Gastroesophageal sphincter (tissue), 4 donors: Measurements from ENCODE around the gene ABCC9. TPM values are rescaled to one million over a fixed set of nuclear protein-coding genes. Genes with fewer than 3 reads are reported as not detected.

ENCODE experiments used
- ATAC-seq: fragments of 150-250 bp; one replicate; pipeline ENCODE4 v1.9.1; 2016; ENCODE audit warnings: mild to moderate bottlenecking, moderate library complexity
- H3K27ac ChIP-seq, 4 donors: fragments of 200-600 bp; sonication (generic) in 3 of 4; 1 replicate in 3 of 4; 2 replicates in 1 of 4; pipeline ENCODE4 v1.5.1; 2016 to 2019
- H3K27me3 ChIP-seq: fragments of 200-600 bp; sonication (generic); one replicate; pipeline ENCODE4 v1.5.1; 2019
- H3K36me3 ChIP-seq, 2 donors: fragments of 200-600 bp; sonication (generic); one replicate each; pipeline ENCODE4 v1.5.1; 2019; ENCODE audit warnings: control low read depth in 1 of 2
- H3K4me1 ChIP-seq, 3 donors: fragments of 200-600 bp; sonication (generic); 1 replicate in 2 of 3; 2 replicates in 1 of 3; pipeline ENCODE4 v1.5.1; 2016 to 2019; ENCODE audit warnings: control low read depth in 2 of 3
- H3K4me3 ChIP-seq, 2 donors: fragments of 200-600 bp; sonication (generic); one replicate each; pipeline ENCODE4 v1.5.1; 2019; ENCODE audit warnings: mild to moderate bottlenecking in 1 of 2, moderate library complexity in 1 of 2
- H3K9me3 ChIP-seq, 3 donors: fragments of 200-600 bp; sonication (generic); one replicate each; pipeline ENCODE4 v1.5.1; 2017 to 2019; ENCODE audit warnings: control low read depth in 2 of 3
- CTCF ChIP-seq, 4 experiments: fragments of 200-600 bp in 2 of 4; fragments of 450-650 bp in 2 of 4; sonication (generic) in 1 of 4; IDR thresholded peaks; one replicate each; pipeline ENCODE4 v1.5.1; 2017 to 2019; ENCODE audit warnings: antibody characterized with exemption in 4 of 4, mild to moderate bottlenecking in 2 of 4, moderate library complexity in 2 of 4
- EP300 ChIP-seq: sonication (generic); formaldehyde crosslinking; IDR thresholded peaks from one replicate; pipeline ENCODE4 v1.6.1; 2017; ENCODE audit warnings: antibody characterized with exemption, mild to moderate bottlenecking
- POLR2A ChIP-seq, 2 donors: fragments of 450-650 bp; IDR thresholded peaks; one replicate each; pipeline ENCODE4 v1.6.1; 2017; ENCODE audit warnings: antibody characterized with exemption in 2 of 2, mild to moderate bottlenecking in 2 of 2, moderate library complexity in 1 of 2
- POLR2AphosphoS5 ChIP-seq: sonication (generic); formaldehyde crosslinking; IDR thresholded peaks from one replicate; pipeline ENCODE4 v1.6.1; 2017; ENCODE audit warnings: antibody characterized with exemption
- WGBS, 2 donors: methylation state at CpG; one replicate each; pipeline ENCODE4 v1.1.5; 2018; ENCODE audit warnings: low coverage in 1 of 2; 5-methylcytosine and 5-hydroxymethylcytosine counted together
- total RNA-seq, 4 donors: library from RNA; depleted of rRNA; stranded (reverse); fragments of >200 nt; gene quantifications; one replicate each; pipeline ENCODE4 v1.1.0, GENCODE V29; 2016

ABCC9 gene
- total RNA-seq, 4 donors from 2014 or later: 61.8 to 105 (median 73.7) TPM

GRCh38 chr12:21985155-21985554 is 43.9 kb upstream of the ABCC9 start:
- Histone ChIP-seq H3K4me1 (no peaks in the 10 kb centered on the region), H3K4me3 (no peak overlapping the region), H3K27ac (no peak overlapping the region), H3K9me3 (no peaks in the 10 kb centered on the region), H3K36me3 (no peaks in the 10 kb centered on the region), H3K27me3 (no peaks in the 10 kb centered on the region)
- WGBS, 2 donors: 45% methylated on average over 2 of the region's 2 CpGs
- ATAC-seq: no peak
- no peak for TF ChIP-seq EP300
- TF ChIP-seq POLR2AphosphoS5: no peak
- no peak for TF ChIP-seq CTCF (IDR thresholded peaks at IDR 0.05)
- no peak for TF ChIP-seq POLR2A (IDR thresholded peaks at IDR 0.05)

GRCh38 chr12:21984375-21984774 is 43.1 kb upstream of the ABCC9 start:
- no peak overlapping the region for H3K27ac ChIP-seq
- no peaks in the 10 kb centered on the region for H3K4me1 ChIP-seq
- no peak overlapping the region for H3K4me3 ChIP-seq
- TF ChIP-seq EP300: no peak
- no peak for TF ChIP-seq POLR2A (IDR thresholded peaks at IDR 0.05)
- no peak for TF ChIP-seq CTCF (IDR thresholded peaks at IDR 0.05)
- TF ChIP-seq POLR2AphosphoS5: no peak
- no peak for ATAC-seq
- no peaks in the 10 kb centered on the region for H3K9me3 ChIP-seq
- H3K27me3 ChIP-seq: no peaks in the 10 kb centered on the region
- H3K36me3 ChIP-seq: no peaks in the 10 kb centered on the region

DNA sequence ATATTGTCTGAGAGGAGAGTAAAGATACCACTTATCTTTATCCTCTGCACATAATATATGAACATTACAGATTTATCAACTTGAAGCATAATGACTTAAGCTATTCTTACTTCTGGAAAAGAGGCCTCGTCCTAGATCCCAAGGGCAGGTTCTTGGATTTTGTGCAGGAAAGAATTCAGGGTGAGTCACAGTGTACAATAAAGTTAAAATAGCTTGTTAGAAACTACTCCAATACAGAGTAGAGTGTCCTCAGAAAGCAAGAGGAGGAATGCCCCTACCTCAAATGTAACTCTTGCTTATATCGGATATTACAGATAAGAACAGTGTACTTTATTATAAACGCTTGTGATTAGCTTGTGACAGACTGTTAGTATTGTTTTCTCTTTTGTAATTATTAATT is 41.9 kb upstream of the ABCC9 start:
- Histone ChIP-seq H3K4me1 (no peaks in the 10 kb centered on the region), H3K36me3 (no peaks in the 10 kb centered on the region), H3K9me3 (no peaks in the 10 kb centered on the region), H3K27ac (no peak overlapping the region), H3K4me3 (no peak overlapping the region), H3K27me3 (no peaks in the 10 kb centered on the region)
- WGBS, 2 donors: 37 to 43% methylated on average over 3 of the region's 3 CpGs
- ATAC-seq: no peak
- TF ChIP-seq EP300: no peak
- no peak for TF ChIP-seq POLR2A (IDR thresholded peaks at IDR 0.05)
- no peak for TF ChIP-seq CTCF (IDR thresholded peaks at IDR 0.05)
- no peak for TF ChIP-seq POLR2AphosphoS5

GRCh38 chr12:21980544-21980943 is 39.3 kb upstream of the ABCC9 start:
- Histone ChIP-seq H3K4me1 (no peaks in the 10 kb centered on the region), H3K27me3 (no peaks in the 10 kb centered on the region), H3K27ac (no peak overlapping the region), H3K36me3 (no peaks in the 10 kb centered on the region), H3K4me3 (no peak overlapping the region), H3K9me3 (no peaks in the 10 kb centered on the region)
- 88 to 90% methylated on average over 1 of the region's 1 CpG for WGBS, 2 donors
- ATAC-seq: no peak
- TF ChIP-seq EP300 (no peak), POLR2AphosphoS5 (no peak), CTCF (IDR thresholded peaks at IDR 0.05) (no peak), POLR2A (IDR thresholded peaks at IDR 0.05) (no peak)

GRCh38 chr12:21975293-21975692 is 34.1 kb upstream of the ABCC9 start:
- no peak for ATAC-seq
- no peaks in the 10 kb centered on the region for H3K4me1 ChIP-seq

More at GRCh38 chr12:21975293-21975692, 34.1 kb upstream of the ABCC9 start:
- Histone ChIP-seq H3K9me3 (no peaks in the 10 kb centered on the region), H3K36me3 (no peaks in the 10 kb centered on the region), H3K4me3 (no peak overlapping the region), H3K27ac (no peak overlapping the region), H3K27me3 (no peaks in the 10 kb centered on the region)
- WGBS, 2 donors: 86 to 88% methylated on average over 1 of the region's 1 CpG
- TF ChIP-seq EP300 (no peak), POLR2A (IDR thresholded peaks at IDR 0.05) (no peak), POLR2AphosphoS5 (no peak), CTCF (IDR thresholded peaks at IDR 0.05) (no peak)
